Activated T-helper 17 cell treated with anti-CD3 and anti-CD28 coated beads, Interleukin-2, amount 50 U/mL, for 72 hours (primary cell): ENCODE measurements around the gene TANK. TPM values are rescaled to one million over a fixed set of nuclear protein-coding genes. Genes with fewer than 3 reads are reported as not detected.

Source experiments
- ATAC-seq: fragments of 150-1000 bp; cut with Tn5 transposase; replicated peaks from 2 replicates; pipeline ENCODE4 v1.10.0; 2021; ENCODE audit warnings: mild to moderate bottlenecking, moderate library complexity
- H3K27ac Mint-ChIP-seq: one replicate; pipeline ENCODE4 v1.8.0; 2022; ENCODE audit warnings: mixed read lengths
- H3K27me3 Mint-ChIP-seq: one replicate; pipeline ENCODE4 v1.8.0; 2022; ENCODE audit warnings: mixed read lengths
- H3K36me3 Mint-ChIP-seq: one replicate; pipeline ENCODE4 v1.8.0; 2022; ENCODE audit warnings: low read depth, mild to moderate bottlenecking, mixed read lengths
- H3K4me1 Mint-ChIP-seq: one replicate; pipeline ENCODE4 v1.8.0; 2022; ENCODE audit warnings: mixed read lengths
- H3K4me3 Mint-ChIP-seq: one replicate; pipeline ENCODE4 v1.8.0; 2022; ENCODE audit warnings: mild to moderate bottlenecking, mixed read lengths
- H3K9me3 Mint-ChIP-seq: one replicate; pipeline ENCODE4 v1.8.0; 2022; ENCODE audit warnings: mixed read lengths
- total RNA-seq, 2 donors: library from RNA; stranded (reverse); gene quantifications; one replicate each; pipeline ENCODE4 v1.2.3, GENCODE V29; 2022

Gene TANK, protein sequence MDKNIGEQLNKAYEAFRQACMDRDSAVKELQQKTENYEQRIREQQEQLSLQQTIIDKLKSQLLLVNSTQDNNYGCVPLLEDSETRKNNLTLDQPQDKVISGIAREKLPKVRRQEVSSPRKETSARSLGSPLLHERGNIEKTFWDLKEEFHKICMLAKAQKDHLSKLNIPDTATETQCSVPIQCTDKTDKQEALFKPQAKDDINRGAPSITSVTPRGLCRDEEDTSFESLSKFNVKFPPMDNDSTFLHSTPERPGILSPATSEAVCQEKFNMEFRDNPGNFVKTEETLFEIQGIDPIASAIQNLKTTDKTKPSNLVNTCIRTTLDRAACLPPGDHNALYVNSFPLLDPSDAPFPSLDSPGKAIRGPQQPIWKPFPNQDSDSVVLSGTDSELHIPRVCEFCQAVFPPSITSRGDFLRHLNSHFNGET
- total RNA-seq: 100 to 1,000 TPM; 110 to 114 TPM

DNA sequence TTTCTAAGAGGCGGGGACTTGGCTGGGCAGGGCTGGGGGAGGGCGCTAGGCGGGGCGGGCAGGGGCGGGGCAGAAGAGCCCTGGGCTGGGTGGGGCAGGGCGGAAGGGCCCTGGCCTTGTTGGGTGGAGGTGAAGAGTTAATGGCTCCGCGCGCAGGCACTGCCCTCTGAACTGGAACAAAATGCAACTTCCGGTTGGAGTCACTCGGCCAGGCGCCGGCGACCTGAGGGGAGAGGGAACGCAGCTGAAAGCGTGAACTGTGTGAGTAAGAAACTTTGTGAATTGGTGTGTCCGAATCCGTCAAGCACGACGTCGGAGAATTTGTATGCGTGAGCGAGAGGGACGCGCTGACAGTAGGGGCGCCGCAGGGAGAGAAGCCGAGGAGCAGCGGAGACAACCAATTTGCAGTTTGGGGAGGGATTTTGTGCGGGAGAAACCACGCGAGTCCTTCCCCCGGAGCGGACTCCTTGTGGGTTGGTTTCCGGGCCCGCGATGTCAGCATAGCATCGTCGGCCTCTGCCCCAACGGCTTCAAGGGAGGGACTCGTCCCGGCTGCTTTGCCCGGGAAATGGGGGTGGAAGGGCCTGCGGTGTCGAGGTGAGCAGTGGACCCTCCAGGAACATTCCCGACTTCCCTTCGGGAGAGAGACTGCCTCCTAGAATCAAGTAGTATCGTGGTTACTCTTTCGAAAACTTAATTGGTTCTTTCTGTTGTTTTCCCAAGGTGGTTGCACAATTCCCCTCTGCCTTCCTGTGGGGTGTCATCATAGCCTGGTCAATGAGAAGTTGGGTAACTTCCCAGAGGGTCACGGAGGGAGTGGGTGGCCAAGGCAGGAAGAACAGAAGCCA, at the start of gene TANK:
Gene TANK, plus strand, starts transcription at position 203 of the 848 bp plus-strand sequence. CDS start 19,235 bp downstream, outside the sequence.
- peak; percentile 94 for ATAC-seq
- Mint-ChIP-seq H3K4me1 (peaks cover 44% of the 10 kb centered on the region), H3K36me3 (peaks cover 80% of the 10 kb centered on the region), H3K4me3 (peak within 1 kb of the TSS; percentile 94), H3K9me3 (no peaks in the 10 kb centered on the region), H3K27ac (peak within 1 kb of the TSS; percentile 98), H3K27me3 (no peaks in the 10 kb centered on the region)

DNA sequence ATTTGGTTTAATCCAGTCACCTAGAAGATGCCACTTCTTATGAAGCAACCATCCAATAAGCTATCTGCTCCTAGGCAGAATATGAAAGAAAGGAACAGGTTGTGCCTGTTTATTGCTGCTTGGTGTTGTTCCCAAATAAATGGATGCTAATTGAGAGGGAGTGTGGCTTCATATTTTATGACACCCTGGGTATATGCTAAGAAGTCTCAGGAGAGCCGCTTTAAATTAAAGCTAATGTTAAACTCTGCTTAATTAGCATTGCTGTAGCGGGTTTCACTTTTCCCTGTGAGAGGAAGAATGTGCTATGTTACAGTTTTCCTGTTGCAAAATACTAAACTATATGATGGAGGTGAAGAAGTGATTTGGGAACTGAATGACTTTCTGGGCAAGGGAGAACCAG, 48.7 kb upstream of the TANK start:
- no peak overlapping the region for H3K27ac Mint-ChIP-seq
- ATAC-seq: no peak
- H3K27me3 Mint-ChIP-seq: peaks cover 3% of the 10 kb centered on the region
- H3K4me1 Mint-ChIP-seq: peaks cover 10% of the 10 kb centered on the region
- H3K9me3 Mint-ChIP-seq: no peaks in the 10 kb centered on the region
- no peak overlapping the region for H3K4me3 Mint-ChIP-seq
- H3K36me3 Mint-ChIP-seq: no peaks in the 10 kb centered on the region

GRCh38 chr2:161112908-161113307, 47.3 kb upstream of the TANK start:
- Mint-ChIP-seq H3K4me3 (no peak overlapping the region), H3K36me3 (no peaks in the 10 kb centered on the region), H3K9me3 (no peaks in the 10 kb centered on the region), H3K4me1 (peaks cover 10% of the 10 kb centered on the region), H3K27me3 (peaks cover 3% of the 10 kb centered on the region), H3K27ac (no peak overlapping the region)
- no peak for ATAC-seq

DNA sequence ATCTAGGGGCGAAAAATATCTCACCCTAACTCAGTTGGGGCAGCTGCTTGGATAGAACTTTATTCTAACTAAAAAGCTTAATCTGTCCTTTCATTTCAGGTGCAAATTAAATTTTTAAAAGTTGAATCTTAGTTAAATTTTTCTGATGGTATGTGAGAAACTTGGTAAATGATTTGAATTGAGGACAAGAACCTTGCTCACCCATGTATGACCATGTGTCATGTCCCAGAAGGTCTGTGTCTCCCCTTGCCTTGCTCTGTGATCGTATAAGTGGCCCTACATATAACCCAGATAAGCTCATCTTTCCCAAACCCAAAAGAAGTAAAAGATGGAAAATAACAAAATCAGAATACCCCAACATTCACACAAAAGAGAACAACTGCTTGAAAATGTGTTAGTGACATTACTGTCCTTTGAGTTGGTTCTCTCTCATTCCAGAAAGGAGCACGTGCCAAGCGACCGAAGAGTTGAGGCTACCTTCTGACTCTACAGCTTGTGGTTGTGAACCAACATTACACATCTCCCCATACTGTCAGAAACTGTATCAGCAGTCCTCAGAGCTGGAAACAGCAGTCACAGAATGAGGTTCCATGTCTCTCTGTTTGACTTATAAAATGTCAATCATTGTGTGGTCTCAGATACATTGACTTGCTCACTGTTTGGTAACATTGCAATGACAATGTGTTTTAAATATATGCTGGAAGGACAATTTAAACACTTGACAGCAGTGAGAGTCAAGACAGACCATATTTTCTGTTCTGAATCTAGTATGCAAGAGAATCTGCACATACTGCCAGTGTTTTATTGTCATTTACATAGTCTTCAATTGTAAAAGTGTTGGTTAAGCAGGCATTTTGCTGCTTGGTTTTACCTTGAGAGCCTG, 46.3 kb upstream of the TANK start:
- Mint-ChIP-seq H3K9me3 (no peaks in the 10 kb centered on the region), H3K27ac (no peak overlapping the region), H3K4me3 (no peak overlapping the region), H3K27me3 (peaks cover 3% of the 10 kb centered on the region), H3K36me3 (no peaks in the 10 kb centered on the region), H3K4me1 (peaks cover 10% of the 10 kb centered on the region)
- peak; percentile 96 for ATAC-seq

DNA sequence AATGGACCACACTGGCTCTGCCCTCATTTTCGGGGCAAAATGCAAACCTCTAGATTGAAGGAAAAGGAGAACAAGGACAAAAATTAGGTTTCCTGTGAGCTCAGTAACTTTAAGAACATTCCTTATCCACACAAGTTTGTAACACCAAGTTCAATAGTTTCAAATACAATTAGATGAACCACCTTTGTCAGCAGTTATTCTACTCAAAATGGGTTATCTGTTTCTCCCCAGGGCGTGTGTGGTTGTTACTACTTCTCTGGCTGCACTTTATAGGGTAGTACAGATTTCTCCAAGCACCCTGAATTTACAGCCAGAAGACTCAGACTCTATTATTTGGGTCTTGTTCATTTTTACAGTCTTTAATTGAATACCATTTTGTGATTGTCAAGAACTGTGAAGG, 45.0 kb upstream of the TANK start:
- H3K4me3 Mint-ChIP-seq: no peak overlapping the region
- H3K27ac Mint-ChIP-seq: no peak overlapping the region
- H3K27me3 Mint-ChIP-seq: peaks cover 3% of the 10 kb centered on the region
- H3K4me1 Mint-ChIP-seq: peaks cover 10% of the 10 kb centered on the region
- no peak for ATAC-seq
- H3K36me3 Mint-ChIP-seq: no peaks in the 10 kb centered on the region
- H3K9me3 Mint-ChIP-seq: no peaks in the 10 kb centered on the region

- H3K9me3 Mint-ChIP-seq: no peaks in the 10 kb centered on the region
- H3K27me3 Mint-ChIP-seq: peaks cover 3% of the 10 kb centered on the region
- ATAC-seq: no peak
- H3K36me3 Mint-ChIP-seq: no peaks in the 10 kb centered on the region
- no peak overlapping the region for H3K27ac Mint-ChIP-seq
- peaks cover 10% of the 10 kb centered on the region for H3K4me1 Mint-ChIP-seq
- no peak overlapping the region for H3K4me3 Mint-ChIP-seq
Measured at GRCh38 chr2:161115605-161116380, 44.4 kb upstream of the TANK start.

DNA sequence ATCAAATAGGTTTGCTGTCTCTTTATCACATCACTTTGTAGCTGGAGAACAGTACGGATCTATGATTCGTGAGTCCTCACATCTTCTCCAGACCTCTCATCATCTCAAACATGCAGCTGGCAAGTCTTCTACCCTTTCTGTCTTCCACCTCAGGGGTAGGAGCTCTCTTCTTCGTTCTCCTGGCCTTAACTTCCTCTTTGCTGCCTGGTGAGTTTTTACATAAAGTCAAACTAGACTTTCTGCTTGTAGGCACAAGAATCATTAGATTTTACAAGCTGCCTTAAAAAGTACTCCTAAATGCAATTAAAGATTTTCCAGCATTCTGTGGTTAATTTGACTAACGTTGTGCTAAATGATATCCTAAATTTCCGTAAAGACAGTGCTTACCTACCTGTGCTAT, 43.7 kb upstream of the TANK start:
- peaks cover 10% of the 10 kb centered on the region for H3K4me1 Mint-ChIP-seq
- no peak overlapping the region for H3K27ac Mint-ChIP-seq
- no peaks in the 10 kb centered on the region for H3K36me3 Mint-ChIP-seq
- H3K9me3 Mint-ChIP-seq: no peaks in the 10 kb centered on the region
- no peak overlapping the region for H3K4me3 Mint-ChIP-seq
- ATAC-seq: no peak
- H3K27me3 Mint-ChIP-seq: peaks cover 3% of the 10 kb centered on the region

DNA sequence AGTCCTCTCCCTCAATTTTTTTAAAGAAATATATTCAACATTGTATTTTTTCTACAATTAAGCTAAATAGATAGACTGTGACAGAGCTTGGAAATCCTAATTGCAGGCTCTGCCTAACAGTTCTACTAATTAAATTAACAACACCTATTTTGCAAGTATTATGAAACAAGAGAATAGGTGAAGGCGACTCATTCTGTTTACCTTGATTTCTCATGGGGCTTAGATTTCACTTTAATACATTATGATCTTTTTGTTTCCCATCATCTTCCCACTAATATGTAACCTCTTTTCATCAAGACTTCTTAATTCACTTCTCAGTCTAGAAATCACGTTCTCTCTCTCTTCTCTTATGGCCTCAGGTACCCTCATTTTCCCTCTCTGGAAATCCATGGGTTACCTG, 42.7 kb upstream of the TANK start:
- no peak overlapping the region for H3K27ac Mint-ChIP-seq
- no peak overlapping the region for H3K4me3 Mint-ChIP-seq

DNA sequence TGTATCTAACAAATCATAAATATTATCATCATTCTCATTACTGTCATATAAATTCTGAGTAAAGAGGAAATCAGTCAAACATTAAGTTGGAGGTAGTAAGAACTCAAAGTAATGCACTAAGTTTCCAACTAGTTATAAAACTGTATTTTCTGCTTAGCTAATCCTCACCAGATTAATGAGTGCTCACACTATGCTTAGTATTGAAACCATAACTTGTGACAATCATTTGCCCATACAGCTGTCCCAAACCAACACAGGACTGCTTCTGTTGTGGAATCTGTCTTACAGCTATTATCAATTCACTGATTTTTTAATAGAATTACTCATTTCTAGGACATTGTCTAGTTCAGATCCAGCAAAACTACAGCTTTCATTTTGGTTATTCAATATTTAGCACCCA, 41.5 kb upstream of the TANK start:
- no peak for ATAC-seq
- no peaks in the 10 kb centered on the region for H3K36me3 Mint-ChIP-seq

More for the DNA sequence above, 42.7 kb upstream of the TANK start:
- no peaks in the 10 kb centered on the region for H3K9me3 Mint-ChIP-seq
- peaks cover 10% of the 10 kb centered on the region for H3K4me1 Mint-ChIP-seq
- ATAC-seq: no peak
- peaks cover 2% of the 10 kb centered on the region for H3K27me3 Mint-ChIP-seq
- H3K36me3 Mint-ChIP-seq: no peaks in the 10 kb centered on the region

DNA sequence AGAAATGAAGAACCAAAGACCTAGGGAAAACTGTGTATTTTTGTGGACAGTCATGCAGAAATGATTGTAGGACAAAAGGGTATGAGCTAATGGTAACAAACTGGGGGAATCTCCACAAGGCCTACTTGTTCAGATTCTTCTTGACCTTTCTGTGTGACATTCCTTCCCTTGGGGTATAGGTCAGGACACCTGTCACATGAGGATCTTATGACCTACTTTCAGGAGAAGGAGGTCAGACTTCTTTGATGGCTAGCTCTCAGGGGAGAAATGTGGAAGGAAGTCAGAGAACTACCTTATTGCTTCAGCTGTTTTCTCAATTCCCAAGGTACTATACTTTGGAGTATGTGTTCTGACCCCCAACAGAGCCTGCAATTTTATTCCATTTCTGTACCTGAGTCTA, 40.7 kb upstream of the TANK start:
- ATAC-seq: no peak
- Mint-ChIP-seq H3K36me3 (no peaks in the 10 kb centered on the region), H3K27me3 (no peaks in the 10 kb centered on the region), H3K4me3 (no peak overlapping the region), H3K4me1 (peaks cover 10% of the 10 kb centered on the region), H3K27ac (no peak overlapping the region), H3K9me3 (no peaks in the 10 kb centered on the region)

More for the DNA sequence above, 41.5 kb upstream of the TANK start:
- H3K4me3 Mint-ChIP-seq: no peak overlapping the region
- no peaks in the 10 kb centered on the region for H3K27me3 Mint-ChIP-seq
- peaks cover 15% of the 10 kb centered on the region for H3K4me1 Mint-ChIP-seq
- no peaks in the 10 kb centered on the region for H3K9me3 Mint-ChIP-seq
- no peak overlapping the region for H3K27ac Mint-ChIP-seq

DNA sequence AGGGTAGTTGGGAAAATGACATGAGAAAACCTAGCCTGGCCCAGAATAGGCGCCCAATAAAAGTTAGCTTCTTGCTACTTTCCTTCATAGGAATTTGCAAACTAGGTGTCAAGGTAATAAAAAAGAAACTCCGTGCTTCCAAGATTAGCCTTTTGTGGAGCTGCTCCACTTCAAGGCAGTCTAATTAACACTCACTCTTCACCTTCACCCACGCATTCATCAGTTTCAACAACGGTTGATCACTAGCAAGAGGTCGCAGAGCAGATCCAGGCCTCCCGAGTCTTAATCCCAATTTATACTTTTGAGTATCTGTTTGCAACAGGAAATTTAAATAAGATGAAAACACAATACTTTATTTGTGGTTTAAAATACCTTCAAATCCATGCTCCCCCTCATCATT, 39.5 kb upstream of the TANK start:
- Mint-ChIP-seq H3K36me3 (no peaks in the 10 kb centered on the region), H3K4me1 (peaks cover 10% of the 10 kb centered on the region), H3K27me3 (no peaks in the 10 kb centered on the region), H3K4me3 (no peak overlapping the region), H3K9me3 (no peaks in the 10 kb centered on the region), H3K27ac (no peak overlapping the region)
- ATAC-seq: no peak

GRCh38 chr2:161121622-161122021, 38.6 kb upstream of the TANK start:
- H3K9me3 Mint-ChIP-seq: no peaks in the 10 kb centered on the region
- no peak for ATAC-seq

GRCh38 chr2:161122772-161123530, 37.3 kb upstream of the TANK start:
- peak; percentile 95 for ATAC-seq
- H3K27me3 Mint-ChIP-seq: no peaks in the 10 kb centered on the region
- no peaks in the 10 kb centered on the region for H3K36me3 Mint-ChIP-seq
- H3K9me3 Mint-ChIP-seq: no peaks in the 10 kb centered on the region
- peak overlapping the region; percentile 32 for H3K4me3 Mint-ChIP-seq
- peaks cover 10% of the 10 kb centered on the region for H3K4me1 Mint-ChIP-seq
- peak overlapping the region; percentile 60 for H3K27ac Mint-ChIP-seq

More at GRCh38 chr2:161121622-161122021, 38.6 kb upstream of the TANK start:
- Mint-ChIP-seq H3K4me3 (no peak overlapping the region), H3K4me1 (peaks cover 10% of the 10 kb centered on the region), H3K27ac (no peak overlapping the region), H3K36me3 (no peaks in the 10 kb centered on the region), H3K27me3 (no peaks in the 10 kb centered on the region)
